ENCODE data around the gene REPIN1. TPM values are rescaled to one million over a fixed set of nuclear protein-coding genes. Genes with fewer than 3 reads are reported as not detected.
"Not testable (repeated sequence)": the region's sequence is repeated elsewhere in the genome, so short reads cannot be mapped to it uniquely, and the experiment has no call there.

Gene REPIN1
- total RNA-seq, 1 donor from 2014 or later, result 117 TPM

- DNase-seq (ENCODE audit: low spot score), result no peak
Measured at GRCh38 chr7:150375662-150376521, 7.3 kb downstream of the REPIN1 start.

DNA sequence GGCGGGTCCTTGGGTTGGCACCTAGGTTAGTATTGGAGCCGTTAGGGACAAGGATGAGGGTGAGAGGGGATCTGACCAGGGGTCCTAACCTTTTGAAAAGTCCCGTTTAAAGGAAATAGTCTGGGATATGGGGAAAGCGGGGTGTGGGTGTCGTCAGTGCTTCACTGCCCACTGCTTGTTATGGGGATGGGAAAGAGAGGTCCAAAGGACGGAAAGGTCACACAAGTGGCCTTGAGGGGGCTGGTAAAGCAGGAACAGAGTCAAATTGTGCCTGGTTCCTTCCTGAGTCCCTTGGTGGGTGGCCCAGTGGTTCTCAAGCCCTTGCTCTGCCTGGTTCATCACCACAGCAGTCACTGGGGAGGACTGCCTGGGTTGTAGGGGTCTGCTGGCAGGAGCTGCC, 7.9 kb downstream of the REPIN1 start:
- DNase-seq (ENCODE audit: low spot score), result no peak

DNA sequence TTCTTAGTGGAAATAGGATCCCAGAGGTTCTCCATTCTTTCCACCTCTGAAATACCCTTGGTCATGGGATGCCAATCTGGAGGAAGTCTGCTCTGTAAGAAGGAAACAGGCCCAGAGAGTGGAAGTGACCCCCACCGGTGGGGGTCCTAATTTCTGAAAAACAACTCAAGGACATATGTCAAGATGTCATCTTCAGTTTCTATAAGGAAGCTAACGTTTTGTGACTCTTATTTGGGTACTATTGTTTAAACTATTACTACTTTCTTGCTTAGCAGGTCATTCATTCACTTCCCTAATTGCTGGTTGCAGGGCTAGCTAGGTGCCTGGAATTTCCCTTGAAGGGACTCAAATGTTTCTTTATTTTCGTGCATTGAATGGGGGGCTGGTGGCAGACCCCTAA, 8.6 kb downstream of the REPIN1 start:
- DNase-seq (ENCODE audit: low spot score), result no peak

- no peak for DNase-seq (ENCODE audit: low spot score)
Measured at GRCh38 chr7:150377635-150378034, 9.0 kb downstream of the REPIN1 start.

DNA sequence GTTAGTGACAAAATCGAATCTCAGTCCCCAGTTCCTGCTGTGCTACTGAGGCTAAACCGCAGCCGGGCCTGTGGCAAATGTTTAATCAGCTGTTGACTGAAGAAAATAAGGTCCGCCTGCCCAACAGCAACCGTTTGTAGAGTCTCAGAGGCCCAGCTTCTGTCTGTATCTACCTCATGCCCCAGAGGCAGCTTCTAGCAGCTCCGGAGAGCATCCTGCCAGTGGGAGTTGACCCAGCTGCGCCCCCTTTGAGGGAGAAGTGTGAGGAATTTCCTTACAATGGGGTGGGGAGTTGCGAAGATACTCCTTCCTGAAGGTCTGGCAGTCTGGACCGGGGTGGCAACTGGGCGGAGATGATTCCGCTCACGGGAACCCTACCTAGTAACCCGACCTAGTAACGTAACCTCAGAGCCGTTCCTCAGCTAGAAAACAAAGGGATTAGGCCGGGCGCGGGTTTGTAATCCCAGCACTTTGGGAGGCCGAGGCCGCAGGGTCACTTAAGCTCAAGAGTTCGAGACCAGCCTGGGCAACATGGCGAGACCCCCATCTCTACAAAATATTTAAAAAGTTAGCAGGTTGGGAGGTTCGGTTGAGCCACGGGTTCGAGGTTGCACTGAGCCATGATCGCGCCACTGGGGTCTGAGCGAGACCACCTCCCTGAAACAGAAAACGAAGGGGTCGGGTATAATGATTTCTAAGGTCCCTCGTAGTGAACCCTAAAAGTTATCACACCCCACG, 9.7 kb downstream of the REPIN1 start:
- peak; percentile 68 for DNase-seq (ENCODE audit: low spot score)

- peak; percentile 97 for DNase-seq (ENCODE audit: low spot score)
Measured at GRCh38 chr7:150378853-150379440, 10.3 kb downstream of the REPIN1 start, which contains the start of gene ZNF775. ZNF775 (plus strand) TSS chr7:150379330; CDS start chr7:150388471, 9,141 bp downstream.

DNA sequence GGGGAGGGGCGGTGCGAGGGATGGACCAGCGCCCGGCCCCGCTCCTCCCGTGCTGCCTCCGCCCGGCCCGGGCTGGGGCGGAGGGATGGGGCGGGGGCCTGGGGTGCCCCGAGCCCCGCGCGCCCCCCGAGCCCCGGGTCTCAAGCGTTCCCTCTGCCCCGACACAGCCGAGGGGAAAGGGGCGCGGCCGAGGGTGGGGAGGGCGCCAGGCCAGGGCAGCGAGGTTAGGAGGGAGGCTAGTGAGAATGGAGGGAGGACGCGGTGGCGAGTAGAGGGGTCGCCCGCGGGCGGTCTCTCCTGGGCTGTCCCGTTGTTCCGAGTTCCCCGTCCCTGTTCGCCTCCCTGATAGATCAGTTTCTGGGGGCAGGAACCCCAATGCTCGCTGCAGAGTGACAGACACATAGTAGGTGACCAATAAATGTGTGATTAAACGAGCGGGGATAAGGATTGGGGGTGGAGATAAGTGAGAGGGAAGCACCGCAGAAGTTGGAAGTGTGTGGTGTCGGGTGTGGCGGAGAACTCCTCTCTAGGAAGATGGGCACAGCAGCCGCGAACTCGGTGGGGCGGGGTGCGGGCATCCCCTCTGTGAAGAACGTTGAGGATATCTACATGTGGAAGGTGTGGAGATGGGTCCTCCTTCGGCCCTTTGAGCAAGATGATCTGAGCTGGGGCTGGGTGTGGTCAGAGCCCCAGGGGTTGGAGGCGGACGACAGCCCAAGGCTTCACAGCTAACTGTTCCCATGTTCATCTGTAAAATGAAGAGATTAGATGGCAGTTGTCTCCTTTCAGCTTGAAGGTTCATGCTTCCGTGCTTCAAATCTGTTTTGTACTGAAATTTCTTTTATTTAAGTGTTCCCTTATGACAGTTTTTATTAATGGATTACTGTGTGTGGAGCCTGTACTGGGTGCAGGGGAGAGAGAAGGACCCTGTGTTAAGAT, 11.1 kb downstream of the REPIN1 start:
- no peak for DNase-seq (ENCODE audit: low spot score)

DNA sequence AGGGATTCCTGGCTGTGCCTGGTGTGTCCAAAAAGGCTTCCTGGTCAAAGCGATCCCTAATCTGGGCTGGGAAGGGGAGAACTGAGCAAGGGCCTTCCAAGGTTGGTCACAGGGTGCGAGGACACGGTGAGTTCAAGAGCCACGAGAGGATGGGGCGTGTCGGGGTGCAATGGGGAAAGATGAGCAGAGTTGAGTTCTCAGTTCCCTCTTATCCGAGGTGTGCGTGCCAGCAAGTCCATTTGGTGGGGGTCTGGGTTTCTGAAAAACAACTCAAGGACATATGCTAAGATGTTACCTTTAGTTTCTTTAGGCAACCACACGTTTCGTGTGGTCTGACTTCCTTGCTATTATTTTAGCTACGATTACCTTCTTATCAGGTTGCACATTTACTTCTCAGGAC, 11.8 kb downstream of the REPIN1 start:
- no peak for DNase-seq (ENCODE audit: low spot score)

DNA sequence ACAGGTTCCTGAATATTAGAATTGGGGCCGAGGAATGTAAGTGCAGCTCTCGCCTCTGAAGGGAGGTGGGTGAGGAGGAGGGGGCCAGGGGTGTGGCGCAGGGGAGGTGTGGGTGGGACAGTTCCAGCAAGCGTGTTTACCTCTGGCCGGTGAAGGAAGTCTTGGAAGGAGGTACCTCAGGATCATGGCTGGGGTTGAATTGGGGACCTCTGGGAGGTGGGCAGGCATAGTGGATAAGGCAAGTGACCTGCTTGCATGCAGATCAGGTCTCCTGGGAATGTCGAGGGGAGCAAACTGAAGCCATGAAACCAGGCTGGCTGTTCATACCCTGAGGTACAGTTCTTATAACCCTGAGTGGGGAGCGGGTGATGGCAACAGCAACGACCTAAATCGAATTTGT, 12.5 kb downstream of the REPIN1 start:
- no peak for DNase-seq (ENCODE audit: low spot score)

- DNase-seq (ENCODE audit: low spot score), result no peak
Measured at GRCh38 chr7:150381785-150382122, 13.1 kb downstream of the REPIN1 start.

GRCh38 chr7:150382123-150382843, 13.7 kb downstream of the REPIN1 start:
- no peak for DNase-seq (ENCODE audit: low spot score)

GRCh38 chr7:150382844-150383225, 14.2 kb downstream of the REPIN1 start:
- no peak for DNase-seq (ENCODE audit: low spot score)

DNA sequence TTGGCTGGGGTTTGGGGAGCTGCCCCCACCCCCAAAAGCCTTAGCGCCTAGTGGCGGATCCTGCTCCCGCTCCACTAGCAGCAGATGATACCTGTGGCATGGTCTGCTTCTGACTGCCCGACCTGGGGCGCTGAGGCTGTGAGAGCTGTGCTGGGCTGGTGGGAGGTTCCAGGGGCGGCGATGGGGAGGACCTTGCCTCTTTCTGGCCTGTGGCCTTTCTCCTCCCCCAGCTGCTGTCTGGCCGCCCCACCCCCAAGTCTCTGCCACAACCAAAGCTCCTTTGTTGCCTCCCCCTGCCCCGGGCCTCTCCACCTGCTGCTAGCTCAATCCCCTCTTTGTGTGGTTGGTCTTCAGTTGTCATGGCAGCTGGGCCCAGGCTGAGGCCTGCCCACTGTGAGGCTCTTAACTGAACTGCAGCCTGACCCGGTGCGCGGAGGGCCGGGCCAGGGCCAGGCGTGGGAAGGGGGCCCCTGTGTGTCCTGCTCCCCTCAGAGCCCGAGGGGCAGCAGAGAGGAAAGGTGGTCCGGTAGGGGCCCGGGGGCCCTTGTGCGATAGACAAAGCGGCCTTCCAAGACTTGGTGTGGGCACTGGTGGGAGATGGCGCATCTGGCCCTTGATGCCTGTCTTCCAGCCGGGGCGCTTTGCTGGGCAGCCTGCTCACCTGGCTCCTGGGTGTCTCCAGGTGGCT, 15.2 kb downstream of the REPIN1 start:
- no peak for DNase-seq (ENCODE audit: low spot score)

DNA sequence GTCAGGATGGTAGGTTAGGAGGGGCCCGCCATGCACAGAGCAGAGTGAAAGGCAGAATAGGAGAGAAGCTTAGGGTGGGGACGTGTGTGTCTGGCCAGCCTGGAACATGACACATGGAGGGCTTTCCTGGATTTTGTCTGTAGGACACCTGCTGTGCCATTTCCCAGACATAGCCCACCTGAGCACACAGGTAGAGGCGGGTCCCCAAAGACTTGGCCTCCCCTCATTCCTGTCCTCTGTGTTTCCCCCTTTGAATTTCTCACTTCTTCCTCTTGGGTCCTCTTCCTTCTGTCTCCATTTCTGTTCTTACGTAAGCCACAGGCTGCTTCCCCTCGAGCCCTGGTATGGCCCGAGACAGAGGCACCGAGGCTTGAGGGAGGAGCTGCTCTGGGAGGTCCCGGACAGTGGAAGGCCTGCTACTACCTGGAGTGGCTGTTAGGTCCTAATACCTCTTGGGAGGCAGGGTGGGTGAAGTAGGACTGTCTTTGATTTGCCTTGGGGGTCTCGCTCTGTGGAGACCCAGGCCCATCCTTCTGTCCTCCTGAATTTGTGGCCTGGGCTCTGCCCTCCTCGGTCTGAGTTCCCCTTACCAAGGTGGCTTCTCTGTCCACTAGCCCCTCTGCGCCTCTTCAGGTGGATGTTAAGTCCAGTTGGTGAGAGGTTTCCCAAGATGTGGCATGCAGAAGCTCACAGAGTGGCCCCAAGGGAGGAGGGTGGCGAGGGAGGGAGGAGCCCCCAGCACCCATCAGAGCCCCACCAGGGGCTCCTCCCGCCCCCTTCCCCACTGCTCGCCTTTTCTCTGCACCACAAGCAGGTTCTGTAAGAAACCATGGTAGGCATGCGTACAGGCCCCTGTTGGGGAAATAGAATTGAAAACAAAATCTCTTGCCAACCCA, 16.0 kb downstream of the REPIN1 start:
- no peak for DNase-seq (ENCODE audit: low spot score)

DNA sequence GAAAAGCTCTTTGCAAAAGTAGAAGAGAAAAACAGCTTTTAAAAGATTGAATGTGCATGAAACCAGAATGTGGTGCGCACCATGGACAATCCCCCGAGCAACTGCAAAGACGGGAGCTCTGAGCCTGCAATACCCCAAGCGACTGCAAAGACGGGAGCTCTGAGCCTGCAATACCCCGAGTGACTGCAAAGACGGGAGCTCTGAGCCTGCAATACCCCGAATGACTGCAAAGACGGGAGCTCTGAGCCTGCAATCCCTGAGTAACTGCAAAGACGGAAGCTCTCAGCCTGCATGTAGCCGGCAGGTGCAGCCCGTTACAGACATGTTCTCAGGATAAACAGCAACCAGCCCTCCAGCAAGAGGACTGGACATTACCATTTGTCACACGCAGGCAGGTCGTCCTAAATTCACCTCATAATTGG, 16.7 kb downstream of the REPIN1 start:
- DNase-seq (ENCODE audit: low spot score), result no peak

DNA sequence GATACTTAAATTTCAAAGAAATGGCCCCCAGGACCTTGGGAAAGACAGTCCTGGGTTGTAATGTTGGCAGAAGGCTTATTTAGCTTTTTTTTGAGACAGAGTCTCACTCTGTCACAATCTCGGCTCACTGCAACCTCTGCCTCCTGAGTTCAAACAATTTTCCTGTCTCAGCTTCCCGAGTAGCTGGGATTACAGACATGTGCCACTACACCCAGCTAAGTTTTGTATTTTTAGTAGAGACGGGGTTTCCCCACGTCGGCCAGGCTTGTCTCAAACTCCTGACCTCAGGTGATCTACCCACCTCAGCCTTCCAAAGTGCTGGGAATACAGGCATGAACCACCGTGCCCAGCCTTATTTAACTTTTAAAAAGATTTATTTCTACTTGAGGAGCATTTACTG, 17.3 kb downstream of the REPIN1 start:
- not testable (repeated sequence) for DNase-seq (ENCODE audit: low spot score)

DNA sequence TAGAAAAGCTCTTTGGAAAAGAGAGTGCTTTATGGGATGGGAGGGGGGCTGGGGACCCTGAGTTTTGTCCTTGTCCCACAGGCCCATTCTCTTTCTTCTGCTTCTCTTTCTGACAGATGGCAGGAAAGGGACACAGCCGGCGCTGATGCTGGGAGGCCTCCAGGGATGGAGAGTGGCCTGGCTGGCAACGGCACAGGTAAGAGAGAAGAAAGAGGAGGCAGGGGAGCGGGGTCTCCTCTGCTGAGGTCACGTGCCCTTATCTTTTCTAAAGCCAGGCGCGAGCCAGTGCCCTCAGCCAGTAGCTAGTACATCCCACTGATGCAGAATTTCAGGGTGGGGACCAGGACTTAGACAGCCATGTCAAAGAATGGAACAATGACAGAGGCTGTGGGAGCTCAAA, 19.7 kb downstream of the REPIN1 start:
- no peak for DNase-seq (ENCODE audit: low spot score)

- DNase-seq (ENCODE audit: low spot score), result no peak
Measured at GRCh38 chr7:150388709-150389531, 20.3 kb downstream of the REPIN1 start.

- DNase-seq (ENCODE audit: low spot score), result no peak
Measured at GRCh38 chr7:150389532-150389816, 20.9 kb downstream of the REPIN1 start.

Measured in ureter (tissue), 1 donor.